A549 (cell line): ENCODE measurements around the gene GRIPAP1. TPM values are rescaled to one million over a fixed set of nuclear protein-coding genes. Genes with fewer than 3 reads are reported as not detected.
A peak's percentile ranks its signal among the peaks of the same experiment; 100 is the strongest.

Experiments used
- ATAC-seq, 2 experiments: fragments of 200-7000 bp in 1 of 2; fragments of >200 bp in 1 of 2; cut with Nextera tagmentation in 1 of 2; cut with Tn5 transposase in 1 of 2; 3 replicates each; pipeline versions ENCODE4 v1.8.0 to v1.9.1; 2018 to 2020; ENCODE audit warnings: mild to moderate bottlenecking in 1 of 2, moderate library complexity in 1 of 2
- CTCF ChIA-PET: fragments of 300-600 bp; sonication (Branson Sonifier 250); formaldehyde crosslinking; extraction: SDS; loops from one replicate; lab custom pipeline; 2021; ENCODE audit warnings: antibody characterized with exemption, inconsistent platforms; lab: Yijun Ruan, JAX
- POLR2A ChIA-PET: fragments of 350-600 bp; formaldehyde crosslinking; extraction: SDS; loops from one replicate; lab custom pipeline; 2021; ENCODE audit warnings: antibody characterized with exemption, inconsistent platforms; lab: Yijun Ruan, JAX
- DNase-seq, 2 experiments: peaks; one replicate each; pipeline versions ENCODE4 v3.0.0 to v3.0.0-alpha.2; 2011 to 2016; ENCODE audit warnings: low read depth in 1 of 2, low spot score in 1 of 2
- FAIRE-seq: peaks from 2 replicates; lab custom pipeline; 2011; peaks lifted over from hg19 to GRCh38; lab: Jason Lieb, UNC
- H3K27ac ChIP-seq, 2 experiments: fragments of >200 bp; sonication (Bioruptor Twin); formaldehyde crosslinking; 3 replicates each; pipeline ENCODE4 v1.5.1; 2016 to 2017
- H3K4me1 ChIP-seq: fragments of >200 bp; sonication (Bioruptor Twin); formaldehyde crosslinking; 3 replicates; pipeline ENCODE4 v1.6.1; 2016
- H3K4me2 ChIP-seq: fragments of >200 bp; sonication (Bioruptor Twin); formaldehyde crosslinking; 3 replicates; pipeline ENCODE4 v1.6.1; 2016
- H3K4me3 ChIP-seq: fragments of >200 bp; sonication (Bioruptor Twin); formaldehyde crosslinking; 3 replicates; pipeline ENCODE4 v1.5.1; 2016
- H3K9me3 ChIP-seq: fragments of >200 bp; sonication (Bioruptor Twin); formaldehyde crosslinking; 3 replicates; pipeline ENCODE4 v1.6.1; 2016
- BHLHE40 ChIP-seq: IDR thresholded peaks from 2 replicates; pipeline ENCODE4 v1.6.1; 2012; ENCODE audit warnings: low read depth, low read length, inconsistent platforms
- CHD2 ChIP-seq: fragments of 150-350 bp; IDR thresholded peaks from 2 replicates; pipeline ENCODE4 v1.6.1; 2014; ENCODE audit warnings: low read length; ENCODE audit not compliant: partially characterized antibody
- CTCF ChIP-seq: fragments of >200 bp; sonication (Bioruptor Twin); formaldehyde crosslinking; IDR thresholded peaks from 3 replicates; pipeline ENCODE4 v1.5.1; 2016
- EHF ChIP-seq: fragments of 250-450 bp; sonication (Bioruptor Pico); IDR thresholded peaks from 2 replicates; pipeline ENCODE4 v1.5.0; 2020; ENCODE audit warnings: mild to moderate bottlenecking
- ESRRA ChIP-seq: fragments of 150-350 bp; IDR thresholded peaks from 2 replicates; pipeline ENCODE4 v1.6.1; 2014; ENCODE audit warnings: mild to moderate bottlenecking, low read length, borderline replicate concordance
- FOSL2 ChIP-seq, 2 experiments: fragments of 450-650 bp in 1 of 2; fragments of >200 bp in 1 of 2; sonication (Bioruptor Twin) in 1 of 2; formaldehyde crosslinking; IDR thresholded peaks; 2 replicates each; pipeline versions ENCODE4 v1.5.0 to v1.6.1; 2016 to 2020; ENCODE audit warnings: mild to moderate bottlenecking in 1 of 2, moderate library complexity in 1 of 2
- HDAC2 ChIP-seq: fragments of 200-600 bp; sonication (generic); IDR thresholded peaks from 2 replicates; pipeline ENCODE4 v1.6.1; 2016
- HES2 ChIP-seq: fragments of >200 bp; sonication (Bioruptor Twin); formaldehyde crosslinking; IDR thresholded peaks from 2 replicates; pipeline ENCODE4 v1.6.1; 2016
- HEYL ChIP-seq: fragments of 250-450 bp; sonication (Bioruptor Pico); IDR thresholded peaks from 2 replicates; pipeline ENCODE4 v1.8.0; 2021; ENCODE audit warnings: mild to moderate bottlenecking, moderate library complexity
- HOXB13 ChIP-seq: fragments of 250-450 bp; sonication (Bioruptor Pico); IDR thresholded peaks from 2 replicates; pipeline ENCODE4 v1.5.0; 2020; ENCODE audit warnings: low read depth, mild to moderate bottlenecking, moderate library complexity
- HOXB5 ChIP-seq: fragments of 250-450 bp; sonication (Bioruptor Pico); IDR thresholded peaks from 2 replicates; pipeline ENCODE4 v1.5.0; 2020; ENCODE audit warnings: mild to moderate bottlenecking, moderate library complexity
- JUN ChIP-seq, 2 experiments: fragments of >200 bp; sonication (Bioruptor Twin); formaldehyde crosslinking; IDR thresholded peaks; 2 replicates in 1 of 2; 3 replicates in 1 of 2; pipeline ENCODE4 v1.6.1; 2016 to 2017
- JUNB ChIP-seq: fragments of >200 bp; sonication (Bioruptor Twin); formaldehyde crosslinking; IDR thresholded peaks from 2 replicates; pipeline ENCODE4 v1.6.1; 2016
- KDM1A ChIP-seq: fragments of 200-600 bp; sonication (generic); IDR thresholded peaks from 2 replicates; pipeline ENCODE4 v1.6.1; 2016; ENCODE audit warnings: low read depth, mild to moderate bottlenecking
- MAX ChIP-seq: IDR thresholded peaks from 2 replicates; pipeline ENCODE4 v1.6.1; 2012
- MAZ ChIP-seq: fragments of 150-350 bp; IDR thresholded peaks from 2 replicates; pipeline ENCODE4 v1.6.1; 2014; ENCODE audit warnings: antibody characterized with exemption, low read depth, low read length, borderline replicate concordance
- MYC ChIP-seq: IDR thresholded peaks from 2 replicates; pipeline ENCODE4 v1.6.1; 2012; ENCODE audit warnings: mild to moderate bottlenecking, inconsistent platforms, low read length, improper control_type of control experiment, borderline replicate concordance
- NFE2L2 ChIP-seq: fragments of 150-350 bp; conservative IDR thresholded peaks from 2 replicates; pipeline ENCODE4 v1.6.1; 2014; ENCODE audit warnings: low read length
- NPAS2 ChIP-seq: fragments of 250-450 bp; sonication (Bioruptor Pico); IDR thresholded peaks from 2 replicates; pipeline ENCODE4 v1.8.0; 2022; ENCODE audit warnings: mild to moderate bottlenecking, moderate library complexity, borderline replicate concordance
- PBX3 ChIP-seq: IDR thresholded peaks from 2 replicates; pipeline ENCODE4 v1.6.1; 2012
- RAD21 ChIP-seq, 2 experiments: fragments of >200 bp in 1 of 2; sonication (Bioruptor Twin) in 1 of 2; formaldehyde crosslinking in 1 of 2; IDR thresholded peaks in 1 of 2; conservative IDR thresholded peaks in 1 of 2; 2 replicates in 1 of 2; 3 replicates in 1 of 2; pipeline ENCODE4 v1.6.1; 2012 to 2018; ENCODE audit warnings: inconsistent platforms in 1 of 2
- RARB ChIP-seq: fragments of 250-450 bp; sonication (Bioruptor Pico); IDR thresholded peaks from 2 replicates; pipeline ENCODE4 v1.8.0; 2021; ENCODE audit warnings: mild to moderate bottlenecking, moderate library complexity
- RNF2 ChIP-seq: fragments of 200-600 bp; sonication (generic); IDR thresholded peaks from 2 replicates; pipeline ENCODE4 v1.6.1; 2016; ENCODE audit warnings: low read depth, mild to moderate bottlenecking, antibody characterized with exemption, moderate library complexity, borderline replicate concordance
- USF2 ChIP-seq: fragments of 450-650 bp; IDR thresholded peaks from 2 replicates; pipeline ENCODE4 v1.6.1; 2014; ENCODE audit warnings: antibody characterized with exemption
- ZC3H11A ChIP-seq: fragments of 450-650 bp; IDR thresholded peaks from 2 replicates; pipeline ENCODE4 v1.6.1; 2014; ENCODE audit warnings: antibody characterized with exemption, mild to moderate bottlenecking
- ZFP36 ChIP-seq: fragments of 450-650 bp; IDR thresholded peaks from 2 replicates; pipeline ENCODE4 v1.6.1; 2014; ENCODE audit warnings: borderline replicate concordance; ENCODE audit not compliant: partially characterized antibody
- WGBS: methylation state at CpG from one replicate; pipeline ENCODE4 v1.1.6; 2017; ENCODE audit errors: missing lambda C conversion rate; 5-methylcytosine and 5-hydroxymethylcytosine counted together
- polyA plus RNA-seq, 4 experiments: library from polyadenylated mRNA; depleted of rRNA in 3 of 4; stranded (reverse); fragments of >200 nt; fragmentation: RNase III in 1 of 4; extraction: RNeasy Plus Mini Kit Qiagen cat#74134 plus additional on column Dnase treatment in 1 of 4; gene quantifications; 2 replicates in 3 of 4; 3 replicates in 1 of 4; pipeline ENCODE4 v1.2.3, GENCODE V29; 2011 to 2017

Gene GRIPAP1
- polyA plus RNA-seq, 2 of the 4 experiments (the other 2 are of a cell fraction): 33.7 to 34.3 TPM

GRCh38 chrX:48935301-48935670 lies 66.8 kb downstream of the GRIPAP1 start:
- ChIA-PET POLR2A (no interaction called here), CTCF (interaction anchor here (1.0 kb wide), 1 partner anchor 11 kb away, joined by 3 read pairs; no protein-coding TSS in a partner anchor)
- no peak overlapping the region for H3K4me2 ChIP-seq
- no peaks in the 10 kb centered on the region for H3K9me3 ChIP-seq
- TF ChIP-seq MYC (no peak), HEYL (no peak), RARB (no peak), CHD2 (no peak), ZC3H11A (no peak), RNF2 (no peak), RAD21 (conservative IDR thresholded peaks at IDR 0.05 in 1 of 2, IDR thresholded peaks at IDR 0.05 in 1 of 2) (no peak), KDM1A (no peak), HES2 (no peak), JUN (IDR thresholded peaks at IDR 0.05) (no peak)
- 84% methylated on average over 1 of the region's 1 CpG for WGBS
- FAIRE-seq (no peak), ATAC-seq (no peak), DNase-seq (no peak)
- H3K4me1 ChIP-seq: no peaks in the 10 kb centered on the region
- H3K27ac ChIP-seq: no peak overlapping the region
- no peak overlapping the region for H3K4me3 ChIP-seq

GRCh38 chrX:48934581-48935300 lies 67.3 kb downstream of the GRIPAP1 start:
- Histone ChIP-seq H3K9me3 (no peaks in the 10 kb centered on the region), H3K27ac (no peak overlapping the region), H3K4me2 (no peak overlapping the region), H3K4me3 (no peak overlapping the region), H3K4me1 (no peaks in the 10 kb centered on the region)
- CTCF ChIA-PET: interaction anchor here (1.0 kb wide), 1 partner anchor 12 kb away, joined by 3 read pairs; no protein-coding TSS in a partner anchor
- no peak for TF ChIP-seq RNF2
- TF ChIP-seq JUNB: no peak
- TF ChIP-seq HDAC2: no peak
- TF ChIP-seq ZFP36: no peak
- no peak for TF ChIP-seq BHLHE40
- no peak for TF ChIP-seq PBX3
- DNase-seq: no peak
- 93% methylated on average over 7 of the region's 7 CpGs for WGBS
- POLR2A ChIA-PET: no interaction called here
- no peak for FAIRE-seq
- ATAC-seq: no peak

GRCh38 chrX:48933757-48934156 lies 68.3 kb downstream of the GRIPAP1 start:
- DNase-seq: no peak
- 0 out of 6 replicates have a peak, but pooled peaks of 1 of the 2 experiments have one; percentile 24 for ATAC-seq
- no peak overlapping the region for H3K27ac ChIP-seq
- FAIRE-seq: no peak
- ChIA-PET POLR2A (interaction anchor here (0.7 kb wide), 1 partner anchor 33 kb away, joined by 7 read pairs; no protein-coding TSS in a partner anchor), CTCF (no interaction called here)
- H3K4me3 ChIP-seq: no peak overlapping the region
- 85% methylated on average over 2 of the region's 2 CpGs for whole genome bisulfite sequencing
- no peak overlapping the region for H3K4me2 ChIP-seq
- H3K4me1 ChIP-seq: no peaks in the 10 kb centered on the region
- no peaks in the 10 kb centered on the region for H3K9me3 ChIP-seq
- no peak for TF ChIP-seq HOXB5 (CRISPR knock-in tag)
- no peak for TF ChIP-seq USF2
- TF ChIP-seq MAZ: no peak
- no peak for TF ChIP-seq CTCF
- no peak for TF ChIP-seq NFE2L2
- no peak for TF ChIP-seq CHD2
- no peak for TF ChIP-seq MAX
- TF ChIP-seq EHF: no peak
- no peak for TF ChIP-seq KDM1A
- no peak for TF ChIP-seq RAD21 (conservative IDR thresholded peaks at IDR 0.05 in 1 of 2, IDR thresholded peaks at IDR 0.05 in 1 of 2)
- TF ChIP-seq FOSL2 (IDR thresholded peaks at IDR 0.05): no peak
- TF ChIP-seq FOSL2 (CRISPR knock-in tag; IDR thresholded peaks at IDR 0.05): no peak
- no peak for TF ChIP-seq NPAS2 (CRISPR knock-in tag)
- TF ChIP-seq HEYL: no peak
- no peak for TF ChIP-seq ESRRA
- TF ChIP-seq HOXB13 (CRISPR knock-in tag): no peak
